ENCODE results near the gene COL1A1. TPM values are rescaled to one million over a fixed set of nuclear protein-coding genes. Genes with fewer than 3 reads are reported as not detected.

COL1A1 gene
- total RNA-seq, 1 experiment from 2014 or later: 5.5 TPM

DNA sequence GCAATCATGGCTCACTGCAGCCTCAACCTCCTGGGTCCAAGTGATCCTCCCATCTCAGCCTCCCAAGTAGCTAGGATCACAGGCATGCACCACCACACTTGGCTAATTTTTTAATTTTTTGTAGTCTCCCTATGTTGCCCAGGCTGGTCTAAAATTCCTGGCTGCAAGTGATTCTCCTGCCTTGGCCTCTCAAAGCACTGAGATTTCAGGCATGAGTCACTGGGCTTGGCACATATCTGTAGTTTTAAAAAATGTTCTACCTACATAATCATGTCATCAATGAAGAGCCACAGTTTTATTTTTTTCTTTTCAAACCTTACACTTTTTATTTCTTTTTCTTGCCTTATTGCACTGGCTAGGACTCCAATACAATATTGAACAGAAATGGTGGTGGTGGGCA lies 33.1 kb upstream of the COL1A1 start:
- no peak for DNase-seq
- H3K4me1 Mint-ChIP-seq (ENCODE audit: low read depth, unreplicated experiment): peaks cover 21% of the 10 kb centered on the region
- H3K27ac Mint-ChIP-seq (ENCODE audit: unreplicated experiment): no peak overlapping the region
- H3K36me3 Mint-ChIP-seq (ENCODE audit: insufficient read depth, unreplicated experiment): no peaks in the 10 kb centered on the region
- CTCF ChIA-PET: no interaction called here
- H3K4me3 Mint-ChIP-seq (ENCODE audit: low read depth, unreplicated experiment): no peak overlapping the region
- BruUV-seq (replicated peaks): no TSS peak
- peaks cover 5% of the 10 kb centered on the region for H3K9me3 Mint-ChIP-seq (ENCODE audit: low read depth, unreplicated experiment)
- peaks cover 69% of the 10 kb centered on the region for H3K27me3 Mint-ChIP-seq (ENCODE audit: unreplicated experiment)
- TF ChIP-seq, protein P1, sequence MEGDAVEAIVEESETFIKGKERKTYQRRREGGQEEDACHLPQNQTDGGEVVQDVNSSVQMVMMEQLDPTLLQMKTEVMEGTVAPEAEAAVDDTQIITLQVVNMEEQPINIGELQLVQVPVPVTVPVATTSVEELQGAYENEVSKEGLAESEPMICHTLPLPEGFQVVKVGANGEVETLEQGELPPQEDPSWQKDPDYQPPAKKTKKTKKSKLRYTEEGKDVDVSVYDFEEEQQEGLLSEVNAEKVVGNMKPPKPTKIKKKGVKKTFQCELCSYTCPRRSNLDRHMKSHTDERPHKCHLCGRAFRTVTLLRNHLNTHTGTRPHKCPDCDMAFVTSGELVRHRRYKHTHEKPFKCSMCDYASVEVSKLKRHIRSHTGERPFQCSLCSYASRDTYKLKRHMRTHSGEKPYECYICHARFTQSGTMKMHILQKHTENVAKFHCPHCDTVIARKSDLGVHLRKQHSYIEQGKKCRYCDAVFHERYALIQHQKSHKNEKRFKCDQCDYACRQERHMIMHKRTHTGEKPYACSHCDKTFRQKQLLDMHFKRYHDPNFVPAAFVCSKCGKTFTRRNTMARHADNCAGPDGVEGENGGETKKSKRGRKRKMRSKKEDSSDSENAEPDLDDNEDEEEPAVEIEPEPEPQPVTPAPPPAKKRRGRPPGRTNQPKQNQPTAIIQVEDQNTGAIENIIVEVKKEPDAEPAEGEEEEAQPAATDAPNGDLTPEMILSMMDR (IDR thresholded peaks at IDR 0.05; ENCODE audit: unreplicated experiment): no peak
- intact Hi-C loops (cut with micrococcal nuclease; ENCODE audit: unreplicated experiment): no loop called here

DNA sequence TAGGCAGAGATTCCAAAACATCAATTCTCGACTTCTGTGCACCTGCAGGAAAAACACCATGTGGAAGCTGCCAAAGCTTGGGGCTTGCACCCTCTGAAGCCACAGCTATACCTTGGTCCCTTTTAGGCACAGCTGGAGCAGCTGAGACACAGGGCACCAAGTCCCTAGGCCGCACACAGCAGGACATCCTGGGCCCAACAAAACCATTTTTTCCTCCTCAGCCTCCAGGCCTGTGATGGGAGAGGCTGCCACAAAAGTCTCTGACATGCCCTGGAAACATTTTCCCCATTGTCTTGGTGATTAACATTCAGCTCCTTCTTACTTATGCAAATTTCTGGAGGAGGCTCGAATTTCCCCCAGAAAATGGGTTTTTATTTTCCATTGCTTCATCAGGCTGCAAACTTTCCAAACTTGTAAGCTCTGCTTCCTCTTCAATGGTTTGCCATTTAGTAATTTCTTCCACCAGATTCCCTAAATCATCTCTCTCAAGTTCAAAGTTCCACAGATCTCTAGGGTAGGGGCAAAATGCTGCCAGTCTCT lies 24.3 kb upstream of the COL1A1 start:
- H3K9me3 Mint-ChIP-seq (ENCODE audit: low read depth, unreplicated experiment): peaks cover 9% of the 10 kb centered on the region
- TF ChIP-seq, protein P1 (IDR thresholded peaks at IDR 0.05; ENCODE audit: unreplicated experiment): no peak
- intact Hi-C loops (cut with micrococcal nuclease; ENCODE audit: unreplicated experiment): no loop called here
- peaks cover 13% of the 10 kb centered on the region for H3K4me1 Mint-ChIP-seq (ENCODE audit: low read depth, unreplicated experiment)
- peaks cover 1% of the 10 kb centered on the region for H3K36me3 Mint-ChIP-seq (ENCODE audit: insufficient read depth, unreplicated experiment)
- H3K4me3 Mint-ChIP-seq (ENCODE audit: low read depth, unreplicated experiment): no peak overlapping the region
- BruUV-seq (replicated peaks): no TSS peak
- H3K27me3 Mint-ChIP-seq (ENCODE audit: unreplicated experiment): peaks cover 36% of the 10 kb centered on the region
- no peak overlapping the region for H3K27ac Mint-ChIP-seq (ENCODE audit: unreplicated experiment)
- no peak for DNase-seq
- CTCF ChIA-PET: no interaction called here

DNA sequence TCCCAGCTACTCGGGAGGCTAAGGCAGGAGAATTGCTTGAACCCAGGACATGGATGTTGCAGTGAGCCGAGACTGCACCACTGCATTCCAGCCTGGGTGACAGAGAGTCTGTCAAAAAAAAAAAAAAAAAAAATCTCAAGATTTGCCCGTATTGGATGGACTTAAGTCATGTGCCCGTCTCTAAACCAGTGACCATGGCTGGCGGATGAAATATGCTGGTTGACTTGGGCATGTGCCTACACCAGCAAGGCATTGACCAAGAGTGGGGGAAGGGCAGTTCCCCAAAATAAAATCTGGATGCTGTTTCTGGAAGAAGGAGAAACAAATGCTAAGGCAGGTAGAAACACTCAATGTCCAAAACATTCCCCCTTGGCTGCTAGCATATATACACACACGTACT lies 21.5 kb upstream of the COL1A1 start:
- DNase-seq: no peak
- Mint-ChIP-seq H3K9me3 (ENCODE audit: low read depth, unreplicated experiment) (peaks cover 6% of the 10 kb centered on the region), H3K27ac (ENCODE audit: unreplicated experiment) (no peak overlapping the region), H3K4me3 (ENCODE audit: low read depth, unreplicated experiment) (no peak overlapping the region), H3K4me1 (ENCODE audit: low read depth, unreplicated experiment) (peaks cover 37% of the 10 kb centered on the region), H3K36me3 (ENCODE audit: insufficient read depth, unreplicated experiment) (peaks cover 9% of the 10 kb centered on the region), H3K27me3 (ENCODE audit: unreplicated experiment) (peaks cover 14% of the 10 kb centered on the region)
- intact Hi-C loops (cut with micrococcal nuclease; ENCODE audit: unreplicated experiment): no loop called here
- BruUV-seq (replicated peaks): no TSS peak
- CTCF ChIA-PET: interaction anchor here (2.1 kb wide), 1 partner anchor 10 kb away, joined by 7 read pairs; no protein-coding TSS in a partner anchor
- TF ChIP-seq, protein P1 (IDR thresholded peaks at IDR 0.05; ENCODE audit: unreplicated experiment): no peak

DNA sequence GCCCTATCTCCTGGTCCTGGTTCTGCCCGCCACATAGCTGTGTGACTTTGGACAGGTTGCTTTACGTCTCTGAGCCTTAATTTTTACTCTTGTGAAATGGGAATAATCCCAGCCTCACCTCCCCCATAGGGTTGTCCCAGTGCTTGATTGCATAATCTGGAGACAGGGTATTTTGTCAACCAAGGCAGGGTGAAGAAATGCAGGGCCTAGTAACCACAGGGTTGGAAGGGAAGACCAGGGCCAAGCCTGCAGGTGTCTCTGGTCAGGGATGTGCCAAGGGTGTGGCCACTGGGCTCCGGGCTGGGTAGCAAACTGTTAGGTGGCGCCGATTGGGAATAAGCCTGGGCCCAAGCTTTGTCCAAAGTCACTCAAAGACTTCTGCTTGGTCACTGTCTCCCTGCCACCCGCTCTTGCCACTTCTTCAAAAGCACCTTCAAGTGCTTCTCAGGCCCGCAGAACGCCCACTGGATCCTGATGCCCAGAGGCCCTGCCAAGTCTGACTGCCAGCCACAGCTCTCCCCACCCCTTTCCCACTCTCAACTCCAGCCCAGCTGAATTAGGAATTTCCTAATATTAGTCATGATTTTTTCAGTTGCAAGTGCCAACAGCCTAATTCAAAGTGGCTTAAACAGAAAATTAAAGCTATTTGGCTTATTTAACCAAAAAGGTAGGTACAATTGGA lies 20.6 kb upstream of the COL1A1 start:
- H3K4me3 Mint-ChIP-seq (ENCODE audit: low read depth, unreplicated experiment): no peak overlapping the region
- H3K4me1 Mint-ChIP-seq (ENCODE audit: low read depth, unreplicated experiment): peaks cover 43% of the 10 kb centered on the region
- H3K9me3 Mint-ChIP-seq (ENCODE audit: low read depth, unreplicated experiment): peaks cover 2% of the 10 kb centered on the region
- CTCF ChIA-PET: interaction anchor here (0.6 to 2.1 kb wide), 3 partner anchors 9 to 68 kb away, joined by 3 to 7 read pairs (median 3); no protein-coding TSS in a partner anchor
- intact Hi-C loops (cut with micrococcal nuclease; ENCODE audit: unreplicated experiment): no loop called here
- H3K27me3 Mint-ChIP-seq (ENCODE audit: unreplicated experiment): peaks cover 5% of the 10 kb centered on the region
- no TSS peak for BruUV-seq (replicated peaks)
- H3K36me3 Mint-ChIP-seq (ENCODE audit: insufficient read depth, unreplicated experiment): peaks cover 9% of the 10 kb centered on the region
- DNase-seq: no peak
- no peak overlapping the region for H3K27ac Mint-ChIP-seq (ENCODE audit: unreplicated experiment)
- TF ChIP-seq, protein P1 (IDR thresholded peaks at IDR 0.05; ENCODE audit: unreplicated experiment): no peak
